ENCODE data around the gene COPG1. TPM values are rescaled to one million over a fixed set of nuclear protein-coding genes. Genes with fewer than 3 reads are reported as not detected.
"Not testable (repeated sequence)": the region's sequence is repeated elsewhere in the genome, so short reads cannot be mapped to it uniquely, and the experiment has no call there.

The COPG1 gene
- total RNA-seq, 5 donors from 2014 or later (not counting 1 experiment from before 2014, with no cell fraction given) = 96.0 to 139 (median 116) TPM

DNA sequence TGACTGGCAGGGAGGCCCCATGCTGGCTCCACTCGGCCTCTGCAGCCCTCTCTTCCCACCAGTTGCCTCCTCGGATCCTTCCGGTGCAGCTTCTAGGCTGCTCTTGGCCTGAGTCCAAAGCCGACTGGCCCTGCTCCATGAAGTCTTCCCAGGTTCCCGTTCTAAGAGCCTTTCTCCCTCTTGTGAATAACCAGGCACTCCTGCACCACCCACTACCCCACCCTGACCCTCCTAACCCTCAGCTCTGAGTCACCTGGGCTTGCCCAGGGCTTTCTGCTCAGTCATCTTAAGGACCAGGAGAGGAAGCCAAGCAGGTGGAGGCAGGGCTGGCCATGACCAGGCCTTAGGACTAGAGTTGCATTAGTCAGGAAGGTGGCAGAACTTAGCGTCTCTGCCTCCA is 37.6 kb upstream of the COPG1 start:
- no peak overlapping the region for H3K4me3 Mint-ChIP-seq
- no peak overlapping the region for H3K27ac Mint-ChIP-seq
- ChIA-PET POLR2A (no interaction called here), CTCF (no interaction called here)
- Histone ChIP-seq H3K9me3 (no peaks in the 10 kb centered on the region), H3K36me3 (ENCODE audit: control insufficient read depth in 2 of 2, extremely low read depth in 1 of 2, insufficient read depth in 1 of 2, low read length in 1 of 2) (no peaks in the 10 kb centered on the region), H3K4me1 (ENCODE audit: control insufficient read depth in 1 of 2, extremely low read depth in 1 of 2, insufficient read depth in 2 of 2, low read length in 2 of 2) (no peaks in the 10 kb centered on the region), H3K4me3 (ENCODE audit: control insufficient read depth in 1 of 2, extremely low read depth in 1 of 2, low read length in 1 of 2) (no peak overlapping the region), H3K27me3 (replicated peaks in 1 of 2; ENCODE audit: control insufficient read depth in 2 of 2, extremely low read depth in 1 of 2, insufficient read depth in 2 of 2, low read length in 1 of 2) (peaks cover 0 to 7% of the 10 kb centered on the region in 2 experiments), H3K27ac (ENCODE audit: low read length) (no peak overlapping the region)
- H3K27me3 Mint-ChIP-seq = peaks cover 0 to 6% of the 10 kb centered on the region in 2 donors
- H3K9me3 Mint-ChIP-seq = no peaks in the 10 kb centered on the region
- WGBS (ENCODE audit: insufficient coverage) = 85% methylated on average over 5 of the region's 6 CpGs
- no peaks in the 10 kb centered on the region for H3K4me1 Mint-ChIP-seq
- ATAC-seq (replicated peaks in 1 of 4) (no peak), DNase-seq (no peak)
- H3K36me3 Mint-ChIP-seq = no peaks in the 10 kb centered on the region

DNA sequence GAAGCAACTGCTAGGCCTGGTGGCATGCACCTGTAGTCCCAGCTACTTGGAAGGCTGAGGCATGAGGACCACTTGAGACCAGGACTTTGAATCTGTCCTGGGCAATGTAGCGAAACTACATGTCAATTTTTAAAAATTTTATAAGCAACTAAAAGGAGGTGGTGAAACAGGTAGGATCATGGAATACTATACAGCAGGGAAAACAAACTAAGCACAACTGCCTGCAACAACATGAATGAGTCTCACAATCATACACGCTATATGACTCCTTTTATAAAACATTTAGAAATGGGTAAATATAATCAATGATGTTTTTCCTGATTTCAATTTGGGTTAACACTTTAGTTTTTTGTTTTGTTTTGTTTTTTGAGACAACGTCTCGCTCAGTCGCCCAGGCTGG is 36.2 kb upstream of the COPG1 start:
- Histone ChIP-seq H3K27me3 (replicated peaks in 1 of 2; ENCODE audit: control insufficient read depth in 2 of 2, extremely low read depth in 1 of 2, insufficient read depth in 2 of 2, low read length in 1 of 2) (peaks cover 0 to 5% of the 10 kb centered on the region in 2 experiments), H3K4me3 (ENCODE audit: control insufficient read depth in 1 of 2, extremely low read depth in 1 of 2, low read length in 1 of 2) (no peak overlapping the region), H3K9me3 (no peaks in the 10 kb centered on the region), H3K4me1 (ENCODE audit: control insufficient read depth in 1 of 2, extremely low read depth in 1 of 2, insufficient read depth in 2 of 2, low read length in 2 of 2) (no peaks in the 10 kb centered on the region), H3K36me3 (ENCODE audit: control insufficient read depth in 2 of 2, extremely low read depth in 1 of 2, insufficient read depth in 1 of 2, low read length in 1 of 2) (no peaks in the 10 kb centered on the region), H3K27ac (ENCODE audit: low read length) (no peak overlapping the region)
- H3K4me1 Mint-ChIP-seq = no peaks in the 10 kb centered on the region
- DNase-seq = no peak
- no peak overlapping the region for H3K4me3 Mint-ChIP-seq
- peaks cover 0 to 6% of the 10 kb centered on the region in 2 donors for H3K27me3 Mint-ChIP-seq
- no peak overlapping the region for H3K27ac Mint-ChIP-seq
- POLR2A ChIA-PET = interaction anchor here in 1 of 2 donors (0.6 kb wide), 1 partner anchor 33 kb away, joined by 5 read pairs; no protein-coding TSS in a partner anchor
- H3K9me3 Mint-ChIP-seq = no peaks in the 10 kb centered on the region
- no peaks in the 10 kb centered on the region for H3K36me3 Mint-ChIP-seq
- CTCF ChIA-PET = no interaction called here
- 100% methylated on average over 3 of the region's 5 CpGs for WGBS (ENCODE audit: insufficient coverage)
- no peak for ATAC-seq (replicated peaks in 1 of 4)

DNA sequence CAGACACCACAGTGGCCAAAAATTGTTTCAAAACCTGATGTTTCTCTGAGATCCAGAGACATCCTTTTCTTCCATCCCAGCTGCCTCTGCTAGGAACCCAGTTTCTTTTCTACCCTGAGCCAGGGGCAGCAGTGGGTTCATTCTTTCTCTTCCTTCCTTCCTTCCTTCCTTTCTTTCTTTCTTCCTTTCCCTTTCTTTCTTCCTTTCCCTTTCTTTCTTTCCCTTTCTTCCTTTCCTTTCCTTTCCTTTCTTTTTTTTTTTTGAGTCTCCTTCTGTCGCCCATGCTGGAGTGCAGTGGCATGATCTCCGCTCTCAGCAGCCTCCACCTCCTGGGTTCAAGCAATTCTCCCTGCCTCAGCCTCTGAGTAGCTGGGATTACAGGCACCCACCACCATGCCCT is 30.7 kb upstream of the COPG1 start:
- ChIA-PET POLR2A (no interaction called here), CTCF (interaction anchor here in 1 of 2 donors (0.8 kb wide), 1 partner anchor 43 kb away, joined by 8 read pairs; no protein-coding TSS in a partner anchor)
- Mint-ChIP-seq H3K4me3 (no peak overlapping the region), H3K9me3 (no peaks in the 10 kb centered on the region), H3K4me1 (no peaks in the 10 kb centered on the region), H3K27me3 (no peaks in the 10 kb centered on the region), H3K27ac (no peak overlapping the region), H3K36me3 (no peaks in the 10 kb centered on the region)
- Histone ChIP-seq H3K4me3 (ENCODE audit: control insufficient read depth in 1 of 2, extremely low read depth in 1 of 2, low read length in 1 of 2) (no peak overlapping the region), H3K9me3 (no peaks in the 10 kb centered on the region), H3K27me3 (replicated peaks in 1 of 2; ENCODE audit: control insufficient read depth in 2 of 2, extremely low read depth in 1 of 2, insufficient read depth in 2 of 2, low read length in 1 of 2) (peaks cover 0 to 4% of the 10 kb centered on the region in 2 experiments), H3K4me1 (ENCODE audit: control insufficient read depth in 1 of 2, extremely low read depth in 1 of 2, insufficient read depth in 2 of 2, low read length in 2 of 2) (no peaks in the 10 kb centered on the region), H3K36me3 (ENCODE audit: control insufficient read depth in 2 of 2, extremely low read depth in 1 of 2, insufficient read depth in 1 of 2, low read length in 1 of 2) (no peaks in the 10 kb centered on the region), H3K27ac (ENCODE audit: low read length) (no peak overlapping the region)
- no peak for ATAC-seq (replicated peaks in 1 of 4)
- WGBS (ENCODE audit: insufficient coverage) = no CpG with 5 or more reads among the region's 2 CpGs
- DNase-seq = no peak

DNA sequence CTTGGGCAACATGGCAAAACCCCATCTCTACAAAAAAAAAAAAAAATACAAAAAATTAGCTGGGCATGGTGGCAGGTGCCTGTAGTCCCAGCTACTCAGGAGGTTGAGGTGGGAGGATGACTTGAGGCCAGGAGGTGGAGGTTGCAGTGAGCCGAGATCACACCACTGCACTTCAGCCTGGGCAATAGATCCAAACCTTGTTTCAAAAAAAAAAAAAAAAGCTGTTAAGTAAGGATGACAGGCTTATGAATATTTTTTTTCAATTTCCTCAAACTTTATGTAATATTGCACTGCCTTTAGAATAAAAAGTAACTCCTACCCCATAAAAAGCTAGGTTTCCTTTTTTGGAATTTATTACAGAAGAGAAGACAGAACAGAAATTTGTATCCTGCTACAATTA is 25.0 kb upstream of the COPG1 start:
- not testable (repeated sequence) for H3K27ac ChIP-seq (ENCODE audit: low read length); H3K27me3 ChIP-seq (replicated peaks in 1 of 2; ENCODE audit: control insufficient read depth in 2 of 2, extremely low read depth in 1 of 2, insufficient read depth in 2 of 2, low read length in 1 of 2); ATAC-seq (replicated peaks in 1 of 4); H3K9me3 ChIP-seq; H3K27me3 Mint-ChIP-seq; H3K36me3 Mint-ChIP-seq; H3K9me3 Mint-ChIP-seq; H3K36me3 ChIP-seq (ENCODE audit: control insufficient read depth in 2 of 2, extremely low read depth in 1 of 2, insufficient read depth in 1 of 2, low read length in 1 of 2); H3K4me3 Mint-ChIP-seq; H3K4me3 ChIP-seq (ENCODE audit: control insufficient read depth in 1 of 2, extremely low read depth in 1 of 2, low read length in 1 of 2); DNase-seq
- peaks cover 8 to 18% of the 10 kb centered on the region in 2 experiments for H3K4me1 ChIP-seq (ENCODE audit: control insufficient read depth in 1 of 2, extremely low read depth in 1 of 2, insufficient read depth in 2 of 2, low read length in 2 of 2)
- no CpG with 5 or more reads among the region's 1 CpG for WGBS (ENCODE audit: insufficient coverage)
- POLR2A ChIA-PET = interaction anchor here (0.5 to 0.8 kb wide), 6 partner anchors 12 to 199 kb away, joined by 4 to 9 read pairs (median 4); a partner anchor contains a TSS
- peak overlapping the region in 1 of 2 donors; percentile 89 for H3K27ac Mint-ChIP-seq
- H3K4me1 Mint-ChIP-seq = peaks cover 17 to 30% (median 30%) of the 10 kb centered on the region in 3 donors
- CTCF ChIA-PET = interaction anchor here (0.5 to 0.7 kb wide), 7 partner anchors 10 to 248 kb away, joined by 3 to 10 read pairs (median 5); no protein-coding TSS in a partner anchor

DNA sequence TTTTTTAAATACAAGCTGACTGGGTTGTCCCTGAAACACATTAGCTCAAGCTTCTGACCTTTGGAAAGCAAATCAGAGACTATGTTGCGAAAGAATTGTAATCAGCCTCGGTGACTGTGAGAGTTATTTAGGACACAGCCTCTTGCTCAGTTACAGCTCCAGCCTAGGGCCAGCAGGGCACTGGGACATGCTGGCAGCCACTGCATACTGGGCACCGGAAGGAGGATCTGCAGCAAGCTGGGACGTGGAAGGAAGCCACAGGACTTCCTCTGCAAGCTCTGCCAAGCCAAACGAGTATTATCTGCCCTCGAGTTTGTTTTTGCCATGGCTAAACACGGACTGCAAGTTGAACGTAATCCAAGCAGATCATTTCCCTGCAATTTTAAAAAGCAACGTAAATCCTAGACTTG is 24.4 kb upstream of the COPG1 start:
- H3K4me1 Mint-ChIP-seq = peaks cover 17 to 36% (median 33%) of the 10 kb centered on the region in 3 donors
- DNase-seq (peak in 3 of 35 experiments; percentile 6 to 22 (median 15)), ATAC-seq (replicated peaks in 1 of 4) (peak in 2 of 4 experiments; percentile 43 to 44)
- peak overlapping the region; percentile 87 to 89 for H3K27ac Mint-ChIP-seq
- Histone ChIP-seq H3K4me1 (ENCODE audit: control insufficient read depth in 1 of 2, extremely low read depth in 1 of 2, insufficient read depth in 2 of 2, low read length in 2 of 2) (peaks cover 8 to 18% of the 10 kb centered on the region in 2 experiments), H3K36me3 (ENCODE audit: control insufficient read depth in 2 of 2, extremely low read depth in 1 of 2, insufficient read depth in 1 of 2, low read length in 1 of 2) (no peaks in the 10 kb centered on the region), H3K27me3 (replicated peaks in 1 of 2; ENCODE audit: control insufficient read depth in 2 of 2, extremely low read depth in 1 of 2, insufficient read depth in 2 of 2, low read length in 1 of 2) (peaks cover 0 to 5% of the 10 kb centered on the region in 2 experiments), H3K27ac (ENCODE audit: low read length) (no peak overlapping the region), H3K9me3 (no peaks in the 10 kb centered on the region), H3K4me3 (ENCODE audit: control insufficient read depth in 1 of 2, extremely low read depth in 1 of 2, low read length in 1 of 2) (no peak overlapping the region)
- CTCF ChIA-PET = interaction anchor here (0.5 to 0.7 kb wide), 5 partner anchors 11 to 248 kb away, joined by 3 to 10 read pairs (median 5); no protein-coding TSS in a partner anchor
- no peaks in the 10 kb centered on the region for H3K9me3 Mint-ChIP-seq
- H3K4me3 Mint-ChIP-seq = peak overlapping the region in 1 of 3 donors; percentile 64
- no peaks in the 10 kb centered on the region for H3K27me3 Mint-ChIP-seq
- WGBS (ENCODE audit: insufficient coverage) = 24% methylated on average over 5 of the region's 9 CpGs
- POLR2A ChIA-PET = interaction anchor here (0.5 to 0.8 kb wide), 5 partner anchors 12 to 200 kb away, joined by 4 to 9 read pairs (median 5); a partner anchor contains a TSS
- H3K36me3 Mint-ChIP-seq = no peaks in the 10 kb centered on the region

DNA sequence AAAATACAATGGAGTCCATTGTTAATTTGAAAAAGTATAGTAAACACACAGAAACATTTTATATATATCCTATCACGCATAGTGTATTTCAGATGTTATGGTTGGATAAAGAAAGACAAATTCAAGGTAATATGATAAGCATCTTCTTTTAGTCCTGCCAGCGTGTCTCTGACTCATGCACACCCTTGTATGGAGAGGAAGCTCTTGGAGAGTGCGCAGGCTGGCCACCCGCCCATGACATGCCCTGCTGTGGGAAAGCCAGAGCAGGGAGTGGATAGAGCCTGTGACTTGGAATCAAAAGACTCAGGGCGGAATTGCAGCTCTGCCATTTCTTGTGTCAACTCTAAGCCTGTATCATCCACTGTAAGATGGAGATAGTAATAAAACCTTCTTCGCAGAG is 23.0 kb upstream of the COPG1 start:
- 62% methylated on average over 3 of the region's 6 CpGs for WGBS (ENCODE audit: insufficient coverage)

More for the DNA sequence above, 23.0 kb upstream of the COPG1 start:
- Histone ChIP-seq H3K27ac (ENCODE audit: low read length) (no peak overlapping the region), H3K9me3 (no peaks in the 10 kb centered on the region), H3K4me1 (ENCODE audit: control insufficient read depth in 1 of 2, extremely low read depth in 1 of 2, insufficient read depth in 2 of 2, low read length in 2 of 2) (peaks cover 8 to 18% of the 10 kb centered on the region in 2 experiments), H3K4me3 (ENCODE audit: control insufficient read depth in 1 of 2, extremely low read depth in 1 of 2, low read length in 1 of 2) (no peak overlapping the region), H3K36me3 (ENCODE audit: control insufficient read depth in 2 of 2, extremely low read depth in 1 of 2, insufficient read depth in 1 of 2, low read length in 1 of 2) (no peaks in the 10 kb centered on the region), H3K27me3 (replicated peaks in 1 of 2; ENCODE audit: control insufficient read depth in 2 of 2, extremely low read depth in 1 of 2, insufficient read depth in 2 of 2, low read length in 1 of 2) (peaks cover 0 to 5% of the 10 kb centered on the region in 2 experiments)
- Mint-ChIP-seq H3K36me3 (no peaks in the 10 kb centered on the region), H3K27ac (peak overlapping the region in 1 of 2 donors; percentile 65), H3K4me3 (no peak overlapping the region), H3K9me3 (no peaks in the 10 kb centered on the region), H3K27me3 (no peaks in the 10 kb centered on the region), H3K4me1 (peaks cover 19 to 38% (median 36%) of the 10 kb centered on the region in 3 donors)
- CTCF ChIA-PET = no interaction called here
- no peak for DNase-seq
- POLR2A ChIA-PET = no interaction called here
- ATAC-seq (replicated peaks in 1 of 4) = peak in 2 of 4 experiments; percentile 45 to 61

Measured in T-cell (primary cell).